GM06990 (cell line): ENCODE results near the gene PACS1.

Source experiments
- DNase-seq: peaks from one replicate; pipeline ENCODE4 v3.0.0-alpha.2; 2011; ENCODE audit not compliant: insufficient read length; ENCODE audit errors: extremely low read depth
- H3K27me3 ChIP-seq: replicated peaks from 2 replicates; pipeline ENCODE4 v1.6.0; 2011; ENCODE audit warnings: low read length; ENCODE audit not compliant: control insufficient read depth, insufficient read depth
- H3K36me3 ChIP-seq: 2 replicates; pipeline ENCODE4 v1.5.1; 2011; ENCODE audit warnings: low read length; ENCODE audit not compliant: control insufficient read depth, insufficient read depth
- H3K4me3 ChIP-seq: replicated peaks from 2 replicates; pipeline ENCODE4 v1.5.1; 2011; ENCODE audit warnings: low read depth, mild to moderate bottlenecking, control low read depth, low read length
- TF ChIP-seq, protein P1 (sequence below): IDR thresholded peaks from 2 replicates; pipeline ENCODE4 v1.5.1; 2011; ENCODE audit warnings: low read length, control low read depth, mild to moderate bottlenecking, inconsistent platforms; ENCODE audit not compliant: insufficient read depth, poor library complexity, severe bottlenecking

PACS1 gene

DNA sequence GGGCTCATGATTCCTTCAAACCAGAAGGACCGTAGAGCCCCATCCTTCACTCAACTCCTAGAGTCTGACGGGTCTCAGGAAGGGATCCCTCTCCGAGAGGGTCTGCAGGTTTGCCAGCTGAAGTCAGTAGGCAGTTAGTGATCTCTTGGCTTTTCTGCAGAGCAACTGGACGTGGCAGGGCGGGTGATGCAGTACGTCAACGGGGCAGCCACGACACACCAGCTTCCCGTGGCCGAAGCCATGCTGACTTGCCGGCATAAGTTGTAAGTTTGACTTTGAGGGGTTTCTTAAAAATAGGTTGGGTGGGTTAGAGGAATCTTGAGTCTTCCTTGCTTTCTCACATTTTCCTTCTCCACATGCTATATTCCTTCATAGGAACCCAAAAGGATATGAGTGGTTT lies 165.1 kb downstream of the PACS1 start:
- no peaks in the 10 kb centered on the region for H3K27me3 ChIP-seq
- peaks cover 40% of the 10 kb centered on the region for H3K36me3 ChIP-seq
- DNase-seq: no peak
- no peak overlapping the region for H3K4me3 ChIP-seq
- TF ChIP-seq, protein P1, sequence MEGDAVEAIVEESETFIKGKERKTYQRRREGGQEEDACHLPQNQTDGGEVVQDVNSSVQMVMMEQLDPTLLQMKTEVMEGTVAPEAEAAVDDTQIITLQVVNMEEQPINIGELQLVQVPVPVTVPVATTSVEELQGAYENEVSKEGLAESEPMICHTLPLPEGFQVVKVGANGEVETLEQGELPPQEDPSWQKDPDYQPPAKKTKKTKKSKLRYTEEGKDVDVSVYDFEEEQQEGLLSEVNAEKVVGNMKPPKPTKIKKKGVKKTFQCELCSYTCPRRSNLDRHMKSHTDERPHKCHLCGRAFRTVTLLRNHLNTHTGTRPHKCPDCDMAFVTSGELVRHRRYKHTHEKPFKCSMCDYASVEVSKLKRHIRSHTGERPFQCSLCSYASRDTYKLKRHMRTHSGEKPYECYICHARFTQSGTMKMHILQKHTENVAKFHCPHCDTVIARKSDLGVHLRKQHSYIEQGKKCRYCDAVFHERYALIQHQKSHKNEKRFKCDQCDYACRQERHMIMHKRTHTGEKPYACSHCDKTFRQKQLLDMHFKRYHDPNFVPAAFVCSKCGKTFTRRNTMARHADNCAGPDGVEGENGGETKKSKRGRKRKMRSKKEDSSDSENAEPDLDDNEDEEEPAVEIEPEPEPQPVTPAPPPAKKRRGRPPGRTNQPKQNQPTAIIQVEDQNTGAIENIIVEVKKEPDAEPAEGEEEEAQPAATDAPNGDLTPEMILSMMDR: no peak

DNA sequence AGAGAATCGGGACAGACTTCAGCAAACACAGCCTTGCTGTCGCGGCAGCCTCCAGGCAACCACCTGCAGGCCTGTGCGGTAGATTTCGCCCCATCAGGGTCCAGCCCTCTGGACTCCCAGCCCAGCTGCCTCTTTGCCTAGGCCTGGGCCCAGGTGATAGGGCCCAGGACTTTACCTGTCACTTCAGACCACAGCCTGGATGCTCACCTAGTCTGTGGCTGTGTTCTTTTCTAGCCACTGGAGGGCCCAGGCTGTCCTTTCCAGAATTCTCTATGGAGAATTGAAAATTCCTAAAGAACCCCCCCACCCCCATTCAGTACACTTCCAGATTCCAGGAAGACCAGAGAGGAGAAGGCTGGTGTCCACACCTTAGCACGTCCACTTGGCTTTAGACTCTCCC lies 167.8 kb downstream of the PACS1 start:
- Histone ChIP-seq H3K27me3 (no peaks in the 10 kb centered on the region), H3K36me3 (peaks cover 35% of the 10 kb centered on the region), H3K4me3 (no peak overlapping the region)
- no peak for DNase-seq
- TF ChIP-seq, protein P1: no peak

DNA sequence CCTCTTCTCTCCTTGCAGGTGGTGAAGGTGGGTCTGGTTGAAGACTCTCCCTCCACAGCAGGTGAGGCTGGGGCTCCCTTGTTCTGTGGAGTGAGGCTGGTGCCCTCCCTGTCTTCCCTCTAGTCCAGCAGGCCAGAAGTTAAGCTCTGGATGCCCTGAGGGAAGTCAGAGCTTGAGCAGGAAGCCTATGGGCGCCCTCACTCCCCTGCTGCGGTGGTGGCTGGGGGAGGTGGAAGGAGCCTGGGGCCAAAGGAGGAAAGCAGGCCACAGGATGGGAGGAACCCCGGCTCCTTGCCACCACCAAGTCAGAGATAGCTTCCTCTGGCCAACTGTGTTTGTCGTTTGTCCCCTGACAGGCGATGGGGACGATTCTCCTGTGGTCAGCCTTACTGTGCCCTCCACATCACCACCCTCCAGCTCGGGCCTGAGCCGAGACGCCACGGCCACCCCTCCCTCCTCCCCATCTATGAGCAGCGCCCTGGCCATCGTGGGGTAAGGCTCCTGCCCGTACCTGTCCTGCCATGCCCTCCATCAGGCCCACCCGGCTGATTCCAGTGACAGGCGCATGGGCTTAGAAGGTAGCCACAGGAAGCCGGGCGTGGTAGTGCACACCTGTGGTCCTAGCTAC lies 168.8 kb downstream of the PACS1 start:
- H3K27me3 ChIP-seq: no peaks in the 10 kb centered on the region
- H3K36me3 ChIP-seq: peaks cover 36% of the 10 kb centered on the region
- TF ChIP-seq, protein P1: no peak
- no peak for DNase-seq
- H3K4me3 ChIP-seq: no peak overlapping the region

DNA sequence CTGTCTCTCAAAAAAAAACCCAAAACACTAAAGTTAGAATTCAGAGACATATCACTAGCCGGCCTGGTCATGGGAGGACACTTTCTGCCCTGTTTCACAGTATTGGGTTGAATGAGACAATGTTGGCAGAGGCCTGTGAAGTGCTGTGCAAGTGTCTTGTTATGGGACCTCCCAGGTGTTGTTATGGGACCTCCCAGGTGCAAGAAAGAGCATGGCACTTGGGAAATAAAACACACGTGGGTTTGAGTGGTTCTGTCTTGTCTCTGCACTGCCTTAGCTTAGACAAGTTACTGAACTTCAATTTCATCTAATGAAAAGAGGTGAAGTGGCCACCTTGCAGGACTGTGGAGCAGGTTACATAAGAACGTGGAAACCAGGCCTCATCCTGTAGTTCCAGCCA lies 169.4 kb downstream of the PACS1 start:
- TF ChIP-seq, protein P1: no peak
- Histone ChIP-seq H3K4me3 (no peak overlapping the region), H3K36me3 (peaks cover 39% of the 10 kb centered on the region), H3K27me3 (no peaks in the 10 kb centered on the region)
- no peak for DNase-seq

DNA sequence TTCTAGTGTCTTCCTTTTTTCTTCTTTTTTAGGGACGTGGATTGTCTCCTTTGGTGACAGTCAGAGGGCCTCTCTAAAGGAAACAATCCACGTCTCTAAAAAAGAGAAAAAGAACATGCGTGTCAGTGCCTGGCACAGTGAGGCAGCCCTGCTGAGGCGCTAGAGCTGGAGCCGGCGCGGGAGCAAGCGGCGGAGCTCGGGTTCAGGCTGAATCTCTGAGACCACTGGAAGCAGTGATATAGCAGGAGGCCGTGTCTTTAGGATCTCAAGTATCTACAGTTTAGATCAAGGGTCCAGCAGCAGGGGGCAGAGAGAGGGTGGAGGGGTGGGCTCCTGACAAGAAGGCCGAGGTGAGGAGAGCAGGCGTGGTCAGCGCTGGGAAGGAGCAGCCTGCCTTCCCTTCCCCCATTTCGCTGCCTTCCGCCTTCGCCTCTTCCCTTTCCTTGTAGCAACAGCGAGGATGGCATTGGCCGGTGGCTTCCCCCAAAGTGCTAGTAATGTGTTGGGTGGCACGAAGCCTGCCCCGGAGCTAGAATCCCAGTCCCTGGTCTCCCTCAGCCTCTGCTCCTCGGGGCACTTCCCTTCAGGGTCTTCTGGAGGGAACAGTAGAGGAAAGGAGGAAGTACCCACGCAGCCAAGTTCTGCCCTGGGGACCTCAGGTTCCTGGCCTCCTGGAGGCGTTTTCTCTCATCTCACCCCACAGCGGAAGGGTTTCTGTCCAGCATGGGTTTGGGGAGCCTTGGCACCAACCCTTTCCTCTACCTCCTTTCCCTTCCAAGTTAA lies 170.1 kb downstream of the PACS1 start:
- TF ChIP-seq, protein P1: no peak

DNA sequence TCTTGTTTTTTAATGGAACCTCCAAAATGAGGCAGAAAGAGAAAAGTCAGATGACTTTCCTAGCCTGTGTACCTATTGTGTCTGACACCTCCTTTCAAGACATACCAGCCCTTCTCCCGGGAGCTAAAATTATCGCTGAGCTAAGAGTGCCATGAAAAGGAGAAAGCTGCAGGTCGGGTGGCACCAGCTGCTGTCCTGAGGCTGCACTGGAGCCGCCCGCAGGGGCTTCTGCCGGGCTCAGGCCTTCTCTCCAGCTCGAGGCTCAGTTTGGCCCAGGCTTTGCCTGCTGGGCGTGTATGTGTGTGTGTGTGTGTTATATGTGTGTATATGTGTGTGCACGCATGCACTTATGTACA lies 170.7 kb downstream of the PACS1 start:
- TF ChIP-seq, protein P1: no peak
- Histone ChIP-seq H3K4me3 (no peak overlapping the region), H3K36me3 (peaks cover 39% of the 10 kb centered on the region), H3K27me3 (no peaks in the 10 kb centered on the region)
- no peak for DNase-seq

More for the DNA sequence above, 170.1 kb downstream of the PACS1 start:
- H3K36me3 ChIP-seq: peaks cover 38% of the 10 kb centered on the region
- DNase-seq: no peak
- H3K4me3 ChIP-seq: no peak overlapping the region
- H3K27me3 ChIP-seq: no peaks in the 10 kb centered on the region
